HG03135 (cell line): Measurements from ENCODE around the gene GIPC2.
"Not testable (repeated sequence)": the region's sequence is repeated elsewhere in the genome, so short reads cannot be mapped to it uniquely, and the experiment has no call there.

ENCODE experiments used
- ATAC-seq: cut with Tn5 transposase; IDR thresholded peaks from one replicate; pipeline ENCODE4 v1.9.1; 2021; ENCODE audit warnings: mild to moderate bottlenecking, moderate library complexity; ENCODE audit not compliant: unreplicated experiment

The GIPC2 gene

GRCh38 chr1:78064886-78065285 lies 19.1 kb downstream of the GIPC2 start:
- ATAC-seq, result not testable (repeated sequence)

- ATAC-seq, result no peak
These were observed 23.0 kb downstream of the GIPC2 start for GRCh38 chr1:78068681-78069283.

- ATAC-seq, result no peak
These were observed 24.0 kb downstream of the GIPC2 start for GRCh38 chr1:78069784-78070183.

- no peak for ATAC-seq
These were observed 24.4 kb downstream of the GIPC2 start for GRCh38 chr1:78070210-78070609.

GRCh38 chr1:78070758-78071157 lies 25.0 kb downstream of the GIPC2 start:
- no peak for ATAC-seq

- ATAC-seq, result no peak
These were observed 25.9 kb downstream of the GIPC2 start for GRCh38 chr1:78071696-78072095.

- ATAC-seq, result no peak
These were observed 26.4 kb downstream of the GIPC2 start for GRCh38 chr1:78072216-78072615.

- no peak for ATAC-seq
These were observed 27.7 kb downstream of the GIPC2 start for GRCh38 chr1:78073441-78073840.

- ATAC-seq, result no peak
These were observed 29.9 kb downstream of the GIPC2 start for GRCh38 chr1:78075621-78076020.

- ATAC-seq, result no peak
These were observed 32.6 kb downstream of the GIPC2 start for GRCh38 chr1:78078358-78078757.

- no peak for ATAC-seq
These were observed 33.8 kb downstream of the GIPC2 start for GRCh38 chr1:78079580-78079979.

GRCh38 chr1:78080767-78081166 lies 35.0 kb downstream of the GIPC2 start:
- ATAC-seq, result no peak

GRCh38 chr1:78081980-78082860 lies 36.5 kb downstream of the GIPC2 start:
- ATAC-seq, result no peak

- not testable (repeated sequence) for ATAC-seq
These were observed 38.9 kb downstream of the GIPC2 start for GRCh38 chr1:78084639-78085038.

GRCh38 chr1:78086697-78087096 lies 40.9 kb downstream of the GIPC2 start:
- ATAC-seq, result no peak

- ATAC-seq, result no peak
These were observed 42.2 kb downstream of the GIPC2 start for GRCh38 chr1:78088015-78088414.

- no peak for ATAC-seq
These were observed 42.7 kb downstream of the GIPC2 start for GRCh38 chr1:78088486-78088885.

GRCh38 chr1:78089010-78089409 lies 43.2 kb downstream of the GIPC2 start:
- no peak for ATAC-seq

- ATAC-seq, result no peak
These were observed 44.8 kb downstream of the GIPC2 start for GRCh38 chr1:78090472-78091133.

- ATAC-seq, result no peak
These were observed 45.5 kb downstream of the GIPC2 start for GRCh38 chr1:78091215-78091813.

- no peak for ATAC-seq
These were observed 46.1 kb downstream of the GIPC2 start for GRCh38 chr1:78091886-78092285.
